Neuronal stem cell (in vitro differentiated cells): ENCODE measurements around the gene KIF16B.

Experiments used
- DNase-seq: peaks from one replicate; pipeline ENCODE4 v3.0.0-alpha.2; 2013; ENCODE audit warnings: low spot score
- H2AFZ ChIP-seq: one replicate; pipeline ENCODE4 v1.6.1; 2013; ENCODE audit warnings: mild to moderate bottlenecking, low read length, inconsistent platforms
- H2AK5ac ChIP-seq: 2 replicates; pipeline ENCODE4 v1.6.1; 2013; ENCODE audit warnings: low read depth, mild to moderate bottlenecking, inconsistent platforms, low read length, moderate library complexity, mixed read lengths
- H2BK120ac ChIP-seq: 2 replicates; pipeline ENCODE4 v1.6.1; 2013; ENCODE audit warnings: low read depth, mild to moderate bottlenecking, inconsistent platforms, low read length, moderate library complexity, mixed read lengths
- H2BK12ac ChIP-seq: one replicate; pipeline ENCODE4 v1.6.1; 2013; ENCODE audit warnings: low read length, inconsistent platforms
- H2BK15ac ChIP-seq: 2 replicates; pipeline ENCODE4 v1.6.1; 2013; ENCODE audit warnings: mild to moderate bottlenecking, low read length, inconsistent platforms, mixed read lengths
- H2BK5ac ChIP-seq: one replicate; pipeline ENCODE4 v1.6.1; 2013; ENCODE audit warnings: inconsistent platforms, mild to moderate bottlenecking, low read length, moderate library complexity
- H3K14ac ChIP-seq: one replicate; pipeline ENCODE4 v1.6.1; 2013; ENCODE audit warnings: low read length, inconsistent platforms
- H3K18ac ChIP-seq: 2 replicates; pipeline ENCODE4 v1.6.1; 2013; ENCODE audit warnings: low read length, inconsistent platforms
- H3K23ac ChIP-seq: 2 replicates; pipeline ENCODE4 v1.6.1; 2013; ENCODE audit warnings: low read depth, mild to moderate bottlenecking, mixed read lengths, low read length, inconsistent platforms; ENCODE audit not compliant: poor library complexity
- H3K27ac ChIP-seq: replicated peaks from 3 replicates; pipeline ENCODE4 v1.5.1; 2013; ENCODE audit warnings: low read length, inconsistent platforms
- H3K27me3 ChIP-seq, 3 experiments: 2 replicates each; pipeline ENCODE4 v1.6.1; 2013; ENCODE audit warnings: low read length in 3 of 3, mild to moderate bottlenecking in 2 of 3, inconsistent platforms in 1 of 3, low read depth in 1 of 3, mixed read lengths in 1 of 3, moderate library complexity in 1 of 3; ENCODE audit not compliant: control insufficient read depth in 3 of 3, insufficient read depth in 3 of 3
- H3K36me3 ChIP-seq, 2 donors: replicated peaks in 1 of 2; 2 replicates each; pipeline ENCODE4 v1.6.1; 2013; ENCODE audit warnings: low read length in 2 of 2; ENCODE audit not compliant: control insufficient read depth in 2 of 2, insufficient read depth in 2 of 2
- H3K4ac ChIP-seq: 2 replicates; pipeline ENCODE4 v1.6.1; 2013; ENCODE audit warnings: inconsistent platforms, mild to moderate bottlenecking, low read length, moderate library complexity
- H3K4me1 ChIP-seq, 2 donors: 1 replicate in 1 of 2; 2 replicates in 1 of 2; pipeline ENCODE4 v1.6.1; 2013; ENCODE audit warnings: low read length in 2 of 2, low read depth in 1 of 2; ENCODE audit not compliant: control insufficient read depth in 2 of 2, insufficient read depth in 1 of 2
- H3K4me2 ChIP-seq: one replicate; pipeline ENCODE4 v1.6.1; 2013; ENCODE audit warnings: mild to moderate bottlenecking, low read length, inconsistent platforms; ENCODE audit not compliant: insufficient read depth, poor library complexity, severe bottlenecking
- H3K4me3 ChIP-seq, 2 donors: 2 replicates each; pipeline ENCODE4 v1.5.1; 2013; ENCODE audit warnings: low read length in 2 of 2, mild to moderate bottlenecking in 2 of 2, inconsistent platforms in 1 of 2, moderate library complexity in 1 of 2
- H3K79me1 ChIP-seq: one replicate; pipeline ENCODE4 v1.6.1; 2013; ENCODE audit warnings: low read depth, mild to moderate bottlenecking, inconsistent platforms, low read length, moderate library complexity
- H3K9ac ChIP-seq: one replicate; pipeline ENCODE4 v1.6.1; 2013; ENCODE audit warnings: mild to moderate bottlenecking, low read depth, low read length, inconsistent platforms; ENCODE audit not compliant: poor library complexity
- H3K9me3 ChIP-seq, 2 donors: replicated peaks in 1 of 2; 2 replicates each; pipeline versions ENCODE3 to v1.6.1; 2013; ENCODE audit warnings: low read length in 2 of 2, mild to moderate bottlenecking in 2 of 2, inconsistent platforms in 1 of 2, low read depth in 1 of 2, mixed read lengths in 1 of 2, moderate library complexity in 1 of 2; ENCODE audit not compliant: control insufficient read depth in 2 of 2, insufficient read depth in 1 of 2
- H4K8ac ChIP-seq: one replicate; pipeline ENCODE4 v1.6.1; 2013; ENCODE audit warnings: low read depth, mild to moderate bottlenecking, inconsistent platforms, low read length, moderate library complexity
- H4K91ac ChIP-seq: one replicate; pipeline ENCODE4 v1.6.1; 2013; ENCODE audit warnings: low read length, low read depth, mild to moderate bottlenecking, inconsistent platforms; ENCODE audit not compliant: poor library complexity
- WGBS, 2 donors: extraction: QIAGEN DNeasy Blood & Tissue Kit; methylation state at CpG; one replicate each; pipeline ENCODE4 v1.1.7; 2013; ENCODE audit warnings: missing lambda C conversion rate in 2 of 2, mixed read lengths in 1 of 2; ENCODE audit not compliant: insufficient read length in 2 of 2, insufficient replicate concordance in 1 of 2; ENCODE audit errors: extremely low coverage in 2 of 2; 5-methylcytosine and 5-hydroxymethylcytosine counted together

The KIF16B gene

DNA sequence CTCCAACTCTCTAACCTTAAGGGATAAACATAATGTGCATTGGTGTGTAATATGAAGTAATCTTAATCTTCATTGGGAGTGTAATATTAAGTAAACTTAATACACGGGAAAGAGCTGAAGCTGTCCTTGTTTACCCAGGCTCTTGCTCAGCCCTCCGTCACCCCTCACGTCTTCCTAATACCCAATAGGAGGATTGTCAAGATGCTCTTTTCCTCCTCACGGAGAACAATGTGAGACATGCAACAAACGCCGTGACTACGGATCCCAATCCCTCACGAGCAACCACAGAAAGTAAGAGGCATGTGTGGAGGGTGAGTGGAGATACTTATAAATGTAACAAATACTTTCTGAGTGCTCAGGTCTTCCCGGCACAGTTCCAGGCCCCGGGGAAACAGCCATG, 11.0 kb downstream of the KIF16B start:
- Histone ChIP-seq H3K9ac (no peak overlapping the region), H3K9me3 (no peaks in the 10 kb centered on the region), H3K23ac (no peak overlapping the region), H3K27ac (no peak overlapping the region), H2BK15ac (no peak overlapping the region), H3K4ac (no peak overlapping the region), H3K4me3 (no peak overlapping the region), H2BK12ac (no peak overlapping the region), H4K8ac (no peak overlapping the region), H3K18ac (no peak overlapping the region), H3K4me1 (peaks cover 0 to 3% of the 10 kb centered on the region in 2 donors), H3K14ac (no peak overlapping the region), H3K79me1 (no peaks in the 10 kb centered on the region), H3K27me3 (no peaks in the 10 kb centered on the region), H2BK120ac (no peak overlapping the region), H2BK5ac (no peak overlapping the region), H3K4me2 (no peak overlapping the region), H3K36me3 (no peaks in the 10 kb centered on the region), H2AK5ac (no peak overlapping the region), H2AFZ (no peak overlapping the region), H4K91ac (no peak overlapping the region)
- no peak for DNase-seq
- no CpG with 5 or more reads among the region's 10 CpGs for WGBS, 2 donors

DNA sequence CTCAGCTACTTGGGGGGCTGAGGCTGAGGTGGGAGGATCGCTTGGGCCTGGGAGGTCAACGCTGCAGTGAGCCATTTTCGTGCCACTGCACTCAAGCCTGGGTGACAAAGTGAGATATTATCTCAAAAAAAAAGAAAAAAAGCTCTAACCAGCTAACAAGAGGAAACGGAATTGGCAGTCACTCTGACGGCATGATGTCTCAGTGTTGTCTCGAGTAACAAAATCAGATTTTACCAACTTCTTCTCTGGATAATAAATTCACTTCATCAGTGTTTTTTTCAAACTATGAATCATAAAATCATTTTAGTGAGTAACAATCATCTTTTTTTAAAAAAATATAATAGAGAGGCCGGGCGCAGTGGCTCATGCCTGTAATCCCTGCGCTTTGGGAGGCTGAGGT, 12.6 kb downstream of the KIF16B start:
- H3K4me2 ChIP-seq = no peak overlapping the region
- H3K14ac ChIP-seq = no peak overlapping the region
- no peak overlapping the region for H4K91ac ChIP-seq
- no peak overlapping the region for H2AK5ac ChIP-seq
- DNase-seq = no peak
- H3K4me3 ChIP-seq = no peak overlapping the region
- H3K23ac ChIP-seq = no peak overlapping the region
- no peak overlapping the region for H2BK15ac ChIP-seq
- WGBS, 2 donors = no CpG with 5 or more reads among the region's 9 CpGs
- H4K8ac ChIP-seq = no peak overlapping the region
- no peak overlapping the region for H2AFZ ChIP-seq
- H2BK120ac ChIP-seq = no peak overlapping the region
- H3K27ac ChIP-seq = no peak overlapping the region
- no peak overlapping the region for H3K4ac ChIP-seq
- H3K27me3 ChIP-seq = no peaks in the 10 kb centered on the region
- no peaks in the 10 kb centered on the region for H3K36me3 ChIP-seq
- no peak overlapping the region for H3K9ac ChIP-seq
- H3K79me1 ChIP-seq = no peaks in the 10 kb centered on the region
- H2BK12ac ChIP-seq = no peak overlapping the region
- no peak overlapping the region for H2BK5ac ChIP-seq
- peaks cover 0 to 3% of the 10 kb centered on the region in 2 donors for H3K4me1 ChIP-seq
- no peak overlapping the region for H3K18ac ChIP-seq
- H3K9me3 ChIP-seq = no peaks in the 10 kb centered on the region

DNA sequence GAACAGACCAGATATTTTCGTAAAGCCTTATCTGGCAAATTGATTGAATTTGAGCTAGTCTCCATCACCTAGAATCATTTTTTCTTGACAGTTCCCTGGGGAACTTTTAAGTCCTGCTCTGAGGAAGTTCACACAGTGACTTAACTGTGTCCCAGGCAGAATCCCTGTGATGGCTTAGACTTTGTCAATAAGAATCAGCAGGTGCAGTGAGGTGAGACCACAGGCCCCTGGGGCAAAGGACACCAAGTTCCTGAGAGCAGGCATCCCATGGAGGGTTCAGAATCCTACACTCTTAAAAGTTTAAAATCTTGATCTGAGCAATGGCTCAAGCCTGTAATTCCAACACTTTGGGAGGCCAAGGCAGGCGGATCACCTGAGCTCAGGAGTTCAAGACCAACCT, 13.0 kb downstream of the KIF16B start:
- no peak overlapping the region for H2BK120ac ChIP-seq
- H2BK5ac ChIP-seq = no peak overlapping the region
- no peak overlapping the region for H3K18ac ChIP-seq
- no peak overlapping the region for H3K4me3 ChIP-seq
- H2BK12ac ChIP-seq = no peak overlapping the region
- H4K8ac ChIP-seq = no peak overlapping the region
- DNase-seq = no peak
- no peak overlapping the region for H3K23ac ChIP-seq
- no peak overlapping the region for H3K14ac ChIP-seq
- peaks cover 0 to under 1% of the 10 kb centered on the region in 2 donors for H3K9me3 ChIP-seq
- WGBS, 2 donors = no CpG with 5 or more reads among the region's 2 CpGs
- H2AFZ ChIP-seq = no peak overlapping the region
- H3K79me1 ChIP-seq = no peaks in the 10 kb centered on the region
- H3K4ac ChIP-seq = no peak overlapping the region
- no peak overlapping the region for H3K27ac ChIP-seq
- H4K91ac ChIP-seq = no peak overlapping the region
- no peak overlapping the region for H3K9ac ChIP-seq
- H3K4me1 ChIP-seq = peaks cover 0 to 3% of the 10 kb centered on the region in 2 donors
- no peak overlapping the region for H2AK5ac ChIP-seq
- H2BK15ac ChIP-seq = no peak overlapping the region
- no peak overlapping the region for H3K4me2 ChIP-seq
- no peaks in the 10 kb centered on the region for H3K27me3 ChIP-seq
- no peaks in the 10 kb centered on the region for H3K36me3 ChIP-seq

DNA sequence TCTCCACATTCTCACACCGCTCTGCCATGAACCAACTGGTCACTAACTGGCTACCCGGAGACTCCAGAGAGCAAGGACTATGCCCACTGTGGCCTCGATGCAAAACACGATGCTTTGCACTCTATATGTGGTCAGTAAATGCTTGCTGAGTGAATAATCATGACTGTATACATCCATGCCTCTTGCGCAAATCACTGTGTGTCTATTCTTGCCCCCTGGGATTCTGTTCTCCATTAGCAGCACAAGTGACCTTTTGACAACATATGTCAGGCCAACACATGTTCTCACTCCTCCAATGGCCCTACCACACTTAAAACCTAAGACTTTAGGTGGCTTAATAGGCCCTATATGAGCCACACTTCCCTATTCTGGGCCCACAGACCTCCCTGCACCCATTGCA, 16.9 kb downstream of the KIF16B start:
- H3K14ac ChIP-seq = no peak overlapping the region
- no peak overlapping the region for H2BK15ac ChIP-seq
- H3K79me1 ChIP-seq = peaks cover 4% of the 10 kb centered on the region
- H2BK12ac ChIP-seq = no peak overlapping the region
- no peak overlapping the region for H3K9ac ChIP-seq
- no peak overlapping the region for H4K91ac ChIP-seq
- no peak overlapping the region for H2AK5ac ChIP-seq
- no peak for DNase-seq
- no peak overlapping the region for H3K4me3 ChIP-seq
- no peak overlapping the region for H3K23ac ChIP-seq
- H3K27ac ChIP-seq = no peak overlapping the region
- H2BK120ac ChIP-seq = no peak overlapping the region
- H4K8ac ChIP-seq = no peak overlapping the region
- no peak overlapping the region for H2AFZ ChIP-seq
- H2BK5ac ChIP-seq = no peak overlapping the region
- no peaks in the 10 kb centered on the region for H3K27me3 ChIP-seq
- H3K4ac ChIP-seq = no peak overlapping the region
- H3K4me1 ChIP-seq = no peaks in the 10 kb centered on the region
- no peaks in the 10 kb centered on the region for H3K36me3 ChIP-seq
- peaks cover 10 to 18% of the 10 kb centered on the region in 2 donors for H3K9me3 ChIP-seq
- no peak overlapping the region for H3K18ac ChIP-seq
- WGBS, 2 donors = no CpG with 5 or more reads among the region's 5 CpGs
- no peak overlapping the region for H3K4me2 ChIP-seq
